Esophagus squamous epithelium (tissue), 4 donors: ENCODE measurements around the gene LGALS13.

Source experiments
- CTCF ChIP-seq, 6 experiments: fragments of 450-650 bp in 4 of 6; fragments of 200-600 bp in 2 of 6; sonication (generic) in 2 of 6; IDR thresholded peaks; one replicate each; pipeline ENCODE4 v1.5.1; 2016 to 2019; ENCODE audit warnings: antibody characterized with exemption in 6 of 6, mild to moderate bottlenecking in 4 of 6, moderate library complexity in 4 of 6
- POLR2A ChIP-seq, 4 donors: fragments of 450-650 bp; IDR thresholded peaks; one replicate each; pipeline ENCODE4 v1.6.1; 2017; ENCODE audit warnings: antibody characterized with exemption in 4 of 4, mild to moderate bottlenecking in 4 of 4, moderate library complexity in 3 of 4

- no peak for TF ChIP-seq CTCF (IDR thresholded peaks at IDR 0.05)
- TF ChIP-seq POLR2A (IDR thresholded peaks at IDR 0.05): no peak
These were observed 11.3 kb downstream of the LGALS13 start for GRCh38 chr19:39613597-39613996.
